Heart left ventricle (tissue), 13 donors: ENCODE results near the gene TOPBP1.

Source experiments
- CTCF ChIP-seq, 12 donors: fragments of 200-600 bp; sonication (generic) in 4 of 12; IDR thresholded peaks; one replicate each; pipeline versions ENCODE4 v1.5.0 to v1.8.0; 2018 to 2022; ENCODE audit warnings: antibody characterized with exemption in 12 of 12, mild to moderate bottlenecking in 5 of 12
- POLR2A ChIP-seq, 2 donors: fragments of 450-650 bp; IDR thresholded peaks; one replicate each; pipeline ENCODE4 v1.6.1; 2017; ENCODE audit warnings: antibody characterized with exemption in 2 of 2, mild to moderate bottlenecking in 2 of 2, moderate library complexity in 2 of 2
- donor health status: ischemic (EF 13 %, LVEDD 7.1; RV severe dilation, severe dysfunction).
- donor health status: DM: no; HTN: yes; CAD: no.
- donor health status: DM: no; HTN: no; CAD: no.
- donor health status: ischemic (EF 25% LVEDD 6.9; RV normal size, moderate dysfunction).
- donor health status: ischemic (EF 25% LVEDD 5.7; RV mildly dilated, moderate dysfunction).
- donor health status: ischemic (EF 35%, LVEDD 5.7; RV mildly dilated, moderate dysfunction).
- donor health status: nonischemic (EF 11% LVEDD 7.7; RV severe dilation, severe dysfunction).
- donor health status: DM: yes; HTN: yes; CAD: no.
- donor health status: PGD.
- donor health status: ischemic (EF 29% LVEDD 5.4; RV normal size, mild dysfunction).
- donor health status: nonischemic (EF 23%, LVEDD 6.1; RV moderate dilation, normal function).

GRCh38 chr3:133595341-133595740 lies 66.4 kb downstream of the TOPBP1 start:
- TF ChIP-seq CTCF (IDR thresholded peaks at IDR 0.05) (no peak), POLR2A (IDR thresholded peaks at IDR 0.05) (no peak)
